ENCODE measurements around the gene C1QTNF6.
"Not testable (repeated sequence)": the region's sequence is repeated elsewhere in the genome, so short reads cannot be mapped to it uniquely, and the experiment has no call there.

The C1QTNF6 gene

DNA sequence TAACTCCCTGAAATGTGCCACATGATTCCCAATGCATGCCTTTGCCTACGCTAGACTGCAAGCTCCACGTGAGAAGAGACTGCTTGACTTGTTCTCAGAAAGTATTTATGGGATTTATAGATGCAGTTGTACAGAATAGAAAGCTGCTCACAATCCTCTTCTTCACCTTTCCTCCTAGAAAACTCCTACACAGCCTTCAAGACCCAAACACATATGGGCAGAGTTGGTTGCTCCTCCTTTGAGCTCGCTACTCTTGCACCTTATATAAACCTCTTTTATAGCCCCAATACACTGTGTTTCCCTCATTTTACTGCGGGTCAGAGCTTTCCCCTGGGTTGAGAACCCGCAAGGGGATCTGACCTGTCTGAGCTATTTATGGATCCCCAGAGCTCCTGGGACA, 16.4 kb downstream of the C1QTNF6 start:
- Histone ChIP-seq H3K27me3 (peaks cover 9% of the 10 kb centered on the region), H3K9me3 (no peaks in the 10 kb centered on the region), H3K36me3 (no peaks in the 10 kb centered on the region), H3K4me3 (ENCODE audit: low read depth in 1 of 2, low read length in 1 of 2) (no peak overlapping the region), H3K4me1 (ENCODE audit: control insufficient read depth in 1 of 2, insufficient read depth in 1 of 2, low read depth in 1 of 2, low read length in 1 of 2) (peaks cover 19% of the 10 kb centered on the region in 2 experiments), H3K27ac (no peak overlapping the region)
- TF ChIP-seq, protein P1, sequence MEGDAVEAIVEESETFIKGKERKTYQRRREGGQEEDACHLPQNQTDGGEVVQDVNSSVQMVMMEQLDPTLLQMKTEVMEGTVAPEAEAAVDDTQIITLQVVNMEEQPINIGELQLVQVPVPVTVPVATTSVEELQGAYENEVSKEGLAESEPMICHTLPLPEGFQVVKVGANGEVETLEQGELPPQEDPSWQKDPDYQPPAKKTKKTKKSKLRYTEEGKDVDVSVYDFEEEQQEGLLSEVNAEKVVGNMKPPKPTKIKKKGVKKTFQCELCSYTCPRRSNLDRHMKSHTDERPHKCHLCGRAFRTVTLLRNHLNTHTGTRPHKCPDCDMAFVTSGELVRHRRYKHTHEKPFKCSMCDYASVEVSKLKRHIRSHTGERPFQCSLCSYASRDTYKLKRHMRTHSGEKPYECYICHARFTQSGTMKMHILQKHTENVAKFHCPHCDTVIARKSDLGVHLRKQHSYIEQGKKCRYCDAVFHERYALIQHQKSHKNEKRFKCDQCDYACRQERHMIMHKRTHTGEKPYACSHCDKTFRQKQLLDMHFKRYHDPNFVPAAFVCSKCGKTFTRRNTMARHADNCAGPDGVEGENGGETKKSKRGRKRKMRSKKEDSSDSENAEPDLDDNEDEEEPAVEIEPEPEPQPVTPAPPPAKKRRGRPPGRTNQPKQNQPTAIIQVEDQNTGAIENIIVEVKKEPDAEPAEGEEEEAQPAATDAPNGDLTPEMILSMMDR (IDR thresholded peaks at IDR 0.05): no peak

DNA sequence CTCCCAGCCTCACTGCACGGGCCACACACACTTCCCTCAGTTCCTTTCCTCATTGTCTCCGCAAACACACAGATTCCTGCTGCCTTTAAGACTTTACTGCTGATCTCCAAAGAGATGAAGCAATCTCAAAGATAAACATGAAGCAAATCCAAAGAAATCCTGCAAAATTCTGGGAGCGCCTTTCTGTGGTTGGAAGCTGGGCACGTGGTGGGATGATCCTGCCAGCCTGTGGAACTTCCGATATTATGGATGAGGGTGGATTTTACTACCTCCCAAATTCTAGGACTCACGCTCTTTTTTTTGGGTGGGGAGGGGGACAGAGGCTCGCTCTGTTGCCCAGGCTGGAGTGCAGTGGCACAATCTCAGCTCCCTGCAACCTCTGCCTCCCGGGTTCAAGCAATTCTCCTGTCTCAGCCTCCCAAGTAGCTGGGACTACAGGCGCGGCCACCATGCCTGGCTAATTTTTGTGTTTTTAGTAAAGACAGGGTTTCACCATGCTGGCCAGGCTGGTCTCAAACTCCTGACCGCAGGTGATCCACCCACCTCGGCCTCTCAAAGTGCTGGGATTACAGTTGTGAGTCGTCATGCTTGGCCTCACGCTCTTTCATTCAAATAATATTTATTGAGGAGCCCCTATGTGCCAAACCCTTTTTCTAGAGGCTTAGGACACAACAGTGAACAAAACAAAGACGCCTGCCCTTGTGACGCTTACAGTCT, 17.2 kb downstream of the C1QTNF6 start:
- peaks cover 11 to 16% of the 10 kb centered on the region in 2 experiments for H3K4me1 ChIP-seq (ENCODE audit: control insufficient read depth in 1 of 2, insufficient read depth in 1 of 2, low read depth in 1 of 2, low read length in 1 of 2)
- not testable (repeated sequence) for H3K27me3 ChIP-seq

DNA sequence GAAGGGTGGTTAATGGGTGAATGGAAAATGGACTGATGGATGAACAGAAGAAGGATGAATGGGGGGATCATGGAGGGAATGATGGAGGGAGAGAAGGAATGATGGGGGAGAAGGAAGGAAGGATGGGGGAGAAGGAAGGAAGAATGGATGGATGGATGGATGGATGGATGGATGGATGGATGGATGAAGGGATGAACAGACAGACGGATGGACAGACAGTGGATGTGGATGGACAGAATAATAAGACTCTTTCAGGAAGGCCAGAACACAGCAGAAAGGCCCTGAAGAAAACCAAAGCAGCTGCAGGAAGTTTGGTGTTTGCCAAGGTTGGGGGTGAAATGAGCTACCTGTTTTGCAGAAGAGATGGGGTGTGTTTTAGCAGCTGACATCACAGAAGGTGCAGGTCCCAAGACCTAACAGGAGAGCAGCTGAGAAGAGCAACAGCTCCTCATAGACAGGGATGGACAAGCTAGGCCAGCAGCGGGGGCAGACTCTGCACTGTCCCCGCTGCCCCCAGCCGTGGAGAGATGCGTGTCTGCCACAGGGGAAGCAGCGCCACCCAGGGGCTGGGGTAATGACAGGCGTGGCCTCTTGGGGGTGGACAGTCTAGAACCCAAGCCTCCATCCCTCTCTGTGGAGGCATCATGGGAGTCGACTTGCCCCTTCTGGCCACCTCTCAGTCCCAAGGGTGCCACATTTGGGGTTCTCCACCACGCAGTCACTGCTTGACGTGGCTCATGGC, 17.9 kb downstream of the C1QTNF6 start:
- Histone ChIP-seq H3K27me3 (peaks cover 9% of the 10 kb centered on the region), H3K27ac (no peak overlapping the region), H3K4me1 (ENCODE audit: control insufficient read depth in 1 of 2, insufficient read depth in 1 of 2, low read depth in 1 of 2, low read length in 1 of 2) (peaks cover 4 to 8% of the 10 kb centered on the region in 2 experiments), H3K36me3 (no peaks in the 10 kb centered on the region), H3K4me3 (ENCODE audit: low read depth in 1 of 2, low read length in 1 of 2) (no peak overlapping the region), H3K9me3 (no peaks in the 10 kb centered on the region)
- TF ChIP-seq, protein P1 (IDR thresholded peaks at IDR 0.05): no peak

More for the DNA sequence above, 17.2 kb downstream of the C1QTNF6 start:
- not testable (repeated sequence) for H3K36me3 ChIP-seq; H3K4me3 ChIP-seq (ENCODE audit: low read depth in 1 of 2, low read length in 1 of 2); H3K27ac ChIP-seq; H3K9me3 ChIP-seq

DNA sequence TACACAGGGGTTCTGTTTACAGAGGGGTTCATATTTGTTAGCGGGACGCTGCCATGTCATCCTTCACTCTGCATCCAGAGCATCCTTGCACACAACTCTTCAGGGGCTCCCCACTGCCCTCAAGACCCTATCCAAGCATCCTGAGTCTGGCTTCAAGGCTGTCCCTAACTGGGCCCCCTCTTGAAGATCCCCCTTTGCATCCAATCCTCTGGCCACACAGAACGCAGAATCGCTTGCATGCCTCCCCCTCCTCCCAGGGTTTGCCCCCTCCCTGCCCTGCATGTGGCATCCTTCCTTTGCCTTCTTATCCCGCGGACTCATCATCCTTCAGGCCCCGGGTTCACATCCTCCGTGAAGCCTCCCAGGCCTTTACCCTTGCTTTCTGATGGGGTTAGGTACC, 18.6 kb downstream of the C1QTNF6 start:
- peaks cover 4 to 7% of the 10 kb centered on the region in 2 experiments for H3K4me1 ChIP-seq (ENCODE audit: control insufficient read depth in 1 of 2, insufficient read depth in 1 of 2, low read depth in 1 of 2, low read length in 1 of 2)
- no peaks in the 10 kb centered on the region for H3K36me3 ChIP-seq
- H3K27ac ChIP-seq: no peak overlapping the region
- H3K4me3 ChIP-seq (ENCODE audit: low read depth in 1 of 2, low read length in 1 of 2): no peak overlapping the region
- TF ChIP-seq, protein P1 (IDR thresholded peaks at IDR 0.05): no peak
- peaks cover 9% of the 10 kb centered on the region for H3K27me3 ChIP-seq
- H3K9me3 ChIP-seq: no peaks in the 10 kb centered on the region

DNA sequence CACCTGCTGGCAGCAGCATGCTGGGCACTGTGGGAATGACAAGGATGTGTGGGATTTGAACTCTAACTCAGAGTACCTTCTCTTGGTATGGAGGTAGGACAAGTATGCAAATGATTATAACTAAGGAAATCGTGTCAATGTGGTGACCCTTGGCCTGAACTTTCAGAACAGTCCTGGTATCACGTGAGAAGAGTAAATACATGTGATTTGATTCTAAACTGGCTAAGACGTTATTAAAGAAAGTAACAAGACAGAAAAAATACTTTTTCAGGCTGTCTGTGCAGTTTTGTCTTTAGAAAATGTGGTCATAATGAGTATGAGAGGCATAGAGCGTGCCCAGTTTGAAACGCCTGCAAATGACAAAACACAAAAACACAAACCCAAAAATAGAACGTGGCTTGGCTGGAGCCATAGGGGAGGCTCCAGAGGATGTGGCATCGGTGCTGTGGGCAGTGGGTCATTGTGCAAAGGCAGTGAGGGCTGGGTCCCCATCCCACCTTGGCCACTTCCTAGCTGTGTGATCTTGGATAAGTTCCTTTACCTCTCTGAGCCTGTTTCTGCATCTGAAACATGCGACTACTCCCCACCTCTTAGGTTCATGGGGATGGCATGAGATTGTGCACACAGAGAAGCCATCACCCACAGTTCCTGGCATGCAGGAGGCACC, 19.9 kb downstream of the C1QTNF6 start:
- no peak overlapping the region for H3K4me3 ChIP-seq (ENCODE audit: low read depth in 1 of 2, low read length in 1 of 2)
- H3K27ac ChIP-seq: no peak overlapping the region
- no peaks in the 10 kb centered on the region for H3K36me3 ChIP-seq
- TF ChIP-seq, protein P1 (IDR thresholded peaks at IDR 0.05): no peak
- peaks cover 9% of the 10 kb centered on the region for H3K27me3 ChIP-seq
- no peaks in the 10 kb centered on the region for H3K9me3 ChIP-seq
- peaks cover 4 to 7% of the 10 kb centered on the region in 2 experiments for H3K4me1 ChIP-seq (ENCODE audit: control insufficient read depth in 1 of 2, insufficient read depth in 1 of 2, low read depth in 1 of 2, low read length in 1 of 2)

Measured in neutrophil (primary cell).